RCC 7860 (cell line): ENCODE results near the gene EIF2S3.

Source experiments
- DNase-seq: peaks from one replicate; pipeline ENCODE4 v3.0.0-alpha.2; 2015; ENCODE audit warnings: low spot score
- FAIRE-seq: peaks from 2 replicates; lab custom pipeline; 2012; peaks lifted over from hg19 to GRCh38; lab: Jason Lieb, UNC

Gene EIF2S3

DNA sequence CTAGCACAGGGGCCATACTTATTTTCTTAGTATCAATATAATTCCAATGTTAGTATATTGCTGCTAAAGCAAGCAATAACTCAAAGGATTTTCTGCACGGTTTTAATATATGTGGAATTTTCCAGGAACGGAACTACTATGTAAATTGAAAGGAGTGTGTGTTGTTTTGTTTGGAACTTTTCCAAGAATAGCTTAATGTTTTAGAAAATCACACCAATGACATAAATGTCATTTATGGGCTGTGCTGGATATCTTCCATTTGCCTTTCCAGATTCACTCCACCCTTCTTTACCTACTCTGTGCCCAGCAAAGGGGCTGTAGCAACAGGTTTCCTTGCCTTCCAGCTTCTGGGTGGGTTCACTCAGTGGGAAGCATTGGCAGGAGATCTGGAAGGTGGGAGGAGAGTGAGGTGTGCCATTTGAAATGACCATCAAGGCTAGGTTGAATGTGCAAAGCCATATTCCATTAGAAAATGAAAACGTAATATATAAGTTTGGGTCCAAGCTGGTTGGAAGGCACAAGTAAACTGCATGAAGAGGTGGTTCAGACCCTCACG lies 69.6 kb downstream of the EIF2S3 start:
- no peak for DNase-seq
- FAIRE-seq, result no peak

DNA sequence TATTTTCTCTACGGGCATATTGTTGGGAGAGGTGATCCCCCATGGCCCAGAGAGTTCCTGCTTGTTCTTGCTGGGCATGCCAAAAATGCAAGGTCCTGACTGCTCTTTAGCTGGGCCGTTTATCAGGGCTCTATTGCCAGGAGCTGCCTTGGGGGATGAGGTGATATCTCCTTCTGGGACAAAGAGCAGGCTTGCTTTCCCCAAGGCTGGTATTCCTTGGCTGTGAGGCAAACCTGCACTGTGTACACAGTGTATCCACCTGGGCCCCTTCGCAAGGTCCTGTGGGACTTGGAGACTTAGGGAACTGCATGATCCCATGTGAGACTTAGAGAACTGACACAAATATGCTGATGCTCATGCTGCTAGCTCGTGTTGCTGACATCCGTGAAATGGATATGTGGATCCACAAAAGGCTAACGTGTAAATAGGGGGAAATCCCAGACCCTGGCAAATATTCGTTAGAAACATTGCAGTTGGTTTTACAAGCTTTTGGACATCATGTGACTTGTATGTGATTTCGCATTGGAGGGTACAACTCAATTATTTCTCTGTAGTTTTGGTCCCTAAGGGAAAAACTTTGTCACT lies 70.4 kb downstream of the EIF2S3 start:
- DNase-seq, result no peak
- FAIRE-seq, result no peak
